Measurements from ENCODE around the gene KRT9. TPM values are rescaled to one million over a fixed set of nuclear protein-coding genes. Genes with fewer than 3 reads are reported as not detected.
A peak's percentile ranks its signal among the peaks of the same experiment; 100 is the strongest.

The KRT9 gene
- total RNA-seq, 1 donor from 2014 or later = not detected

- H3K27me3 Mint-ChIP-seq (ENCODE audit: unreplicated experiment) = peaks cover 11% of the 10 kb centered on the region
- H3K4me1 Mint-ChIP-seq (ENCODE audit: unreplicated experiment) = no peaks in the 10 kb centered on the region
- H3K36me3 Mint-ChIP-seq (ENCODE audit: low read depth, unreplicated experiment) = no peaks in the 10 kb centered on the region
- no peaks in the 10 kb centered on the region for H3K9me3 Mint-ChIP-seq (ENCODE audit: unreplicated experiment)
- no peak overlapping the region for H3K4me3 Mint-ChIP-seq (ENCODE audit: unreplicated experiment)
- no peak for DNase-seq (ENCODE audit: low spot score)
- no peak for TF ChIP-seq CTCF (IDR thresholded peaks at IDR 0.05; ENCODE audit: unreplicated experiment)
- H3K27ac Mint-ChIP-seq (ENCODE audit: unreplicated experiment) = no peak overlapping the region
Observed at GRCh38 chr17:41524261-41524660, 47.6 kb downstream of the KRT9 start.

- DNase-seq (ENCODE audit: low spot score) = no peak
- Mint-ChIP-seq H3K4me3 (ENCODE audit: unreplicated experiment) (no peak overlapping the region), H3K9me3 (ENCODE audit: unreplicated experiment) (no peaks in the 10 kb centered on the region), H3K27ac (ENCODE audit: unreplicated experiment) (no peak overlapping the region), H3K4me1 (ENCODE audit: unreplicated experiment) (no peaks in the 10 kb centered on the region), H3K36me3 (ENCODE audit: low read depth, unreplicated experiment) (no peaks in the 10 kb centered on the region), H3K27me3 (ENCODE audit: unreplicated experiment) (peaks cover 8% of the 10 kb centered on the region)
- TF ChIP-seq CTCF (IDR thresholded peaks at IDR 0.05; ENCODE audit: unreplicated experiment) = no peak
Observed at GRCh38 chr17:41523787-41524186, 48.1 kb downstream of the KRT9 start.

- no peak for TF ChIP-seq CTCF (IDR thresholded peaks at IDR 0.05; ENCODE audit: unreplicated experiment)
- Mint-ChIP-seq H3K9me3 (ENCODE audit: unreplicated experiment) (no peaks in the 10 kb centered on the region), H3K27ac (ENCODE audit: unreplicated experiment) (peak overlapping the region; percentile 9)
Observed at GRCh38 chr17:41523225-41523593, 48.6 kb downstream of the KRT9 start.

GRCh38 chr17:41522301-41523224, 49.3 kb downstream of the KRT9 start:
- Mint-ChIP-seq H3K27me3 (ENCODE audit: unreplicated experiment) (peaks cover 3% of the 10 kb centered on the region), H3K9me3 (ENCODE audit: unreplicated experiment) (no peaks in the 10 kb centered on the region), H3K4me3 (ENCODE audit: unreplicated experiment) (no peak overlapping the region), H3K4me1 (ENCODE audit: unreplicated experiment) (no peaks in the 10 kb centered on the region), H3K36me3 (ENCODE audit: low read depth, unreplicated experiment) (no peaks in the 10 kb centered on the region), H3K27ac (ENCODE audit: unreplicated experiment) (no peak overlapping the region)
- TF ChIP-seq CTCF (IDR thresholded peaks at IDR 0.05; ENCODE audit: unreplicated experiment) = no peak
- DNase-seq (ENCODE audit: low spot score) = no peak

More at GRCh38 chr17:41523225-41523593, 48.6 kb downstream of the KRT9 start:
- Mint-ChIP-seq H3K4me3 (ENCODE audit: unreplicated experiment) (no peak overlapping the region), H3K4me1 (ENCODE audit: unreplicated experiment) (no peaks in the 10 kb centered on the region), H3K27me3 (ENCODE audit: unreplicated experiment) (peaks cover 3% of the 10 kb centered on the region), H3K36me3 (ENCODE audit: low read depth, unreplicated experiment) (no peaks in the 10 kb centered on the region)
- no peak for DNase-seq (ENCODE audit: low spot score)

GRCh38 chr17:41521574-41522261, 50.1 kb downstream of the KRT9 start:
- H3K36me3 Mint-ChIP-seq (ENCODE audit: low read depth, unreplicated experiment) = no peaks in the 10 kb centered on the region
- H3K4me1 Mint-ChIP-seq (ENCODE audit: unreplicated experiment) = no peaks in the 10 kb centered on the region
- H3K4me3 Mint-ChIP-seq (ENCODE audit: unreplicated experiment) = no peak overlapping the region
- no peak for DNase-seq (ENCODE audit: low spot score)
- no peaks in the 10 kb centered on the region for H3K9me3 Mint-ChIP-seq (ENCODE audit: unreplicated experiment)
- no peak for TF ChIP-seq CTCF (IDR thresholded peaks at IDR 0.05; ENCODE audit: unreplicated experiment)
- H3K27ac Mint-ChIP-seq (ENCODE audit: unreplicated experiment) = no peak overlapping the region
- H3K27me3 Mint-ChIP-seq (ENCODE audit: unreplicated experiment) = no peaks in the 10 kb centered on the region
